GM12878 (cell line): ENCODE data around the gene TULP1. TPM values are rescaled to one million over a fixed set of nuclear protein-coding genes. Genes with fewer than 3 reads are reported as not detected.

Experiments
- ATAC-seq: fragments of 200-7000 bp; cut with Tn5 transposase; 3 replicates; pipeline ENCODE4 v1.9.1; 2020; ENCODE audit warnings: mild to moderate bottlenecking, moderate library complexity
- BruUV-seq: library from RNA; stranded (reverse); fragments of 400-500 nt; replicated peaks from 2 replicates; lab custom pipeline; 2021; lab: Mats Ljungman, UMichigan
- CTCF ChIA-PET: fragments of 300-600 bp; sonication (Branson Sonifier 250); formaldehyde crosslinking; extraction: SDS; loops from one replicate; lab custom pipeline; 2021; ENCODE audit warnings: inconsistent platforms; lab: Yijun Ruan, JAX
- POLR2A ChIA-PET: fragments of 350-600 bp; formaldehyde crosslinking; extraction: SDS; loops from one replicate; lab custom pipeline; 2021; ENCODE audit warnings: inconsistent platforms; lab: Charles Lee
- RAD21 ChIA-PET: fragments of 300-600 bp; sonication (Branson Sonifier 250); formaldehyde crosslinking; loops from one replicate; lab custom pipeline; 2023; ENCODE audit warnings: antibody characterized with exemption; ENCODE audit not compliant: unreplicated experiment; lab: Charles Lee
- SMC1A ChIA-PET: fragments of 300-600 bp; sonication (Branson Sonifier 250); formaldehyde crosslinking; loops from one replicate; lab custom pipeline; 2023; ENCODE audit not compliant: unreplicated experiment, uncharacterized antibody; lab: Charles Lee
- DNase-seq: peaks from one replicate; pipeline ENCODE4 v3.0.0-alpha.2; 2011; ENCODE audit warnings: low read depth, low spot score
- FAIRE-seq: peaks from 3 replicates; lab custom pipeline; 2011; peaks lifted over from hg19 to GRCh38; lab: Jason Lieb, UNC
- H2AFZ ChIP-seq: 2 replicates; pipeline ENCODE4 v1.6.0; 2011; ENCODE audit warnings: low read depth, low read length, control low read depth; ENCODE audit not compliant: control insufficient read depth
- H3K27ac ChIP-seq: 2 replicates; pipeline ENCODE4 v1.5.1; 2011; ENCODE audit warnings: control low read depth; ENCODE audit not compliant: control insufficient read depth, insufficient read depth
- H3K27me3 ChIP-seq, 2 experiments: replicated peaks in 1 of 2; 2 replicates each; pipeline versions ENCODE4 v1.6.0 to v1.6.1; 2011; ENCODE audit warnings: low read length in 1 of 2; ENCODE audit not compliant: control insufficient read depth in 2 of 2, insufficient read depth in 2 of 2
- H3K36me3 ChIP-seq, 2 experiments: 2 replicates each; pipeline ENCODE4 v1.5.1; 2011; ENCODE audit warnings: low read length in 1 of 2; ENCODE audit not compliant: control insufficient read depth in 2 of 2, insufficient read depth in 2 of 2
- H3K4me1 ChIP-seq: 2 replicates; pipeline ENCODE4 v1.6.1; 2011; ENCODE audit warnings: mild to moderate bottlenecking, low read length, moderate library complexity, mixed read lengths; ENCODE audit not compliant: control insufficient read depth, insufficient read depth
- H3K4me2 ChIP-seq: 2 replicates; pipeline ENCODE4 v1.6.0; 2011; ENCODE audit warnings: control low read depth; ENCODE audit not compliant: control insufficient read depth, insufficient read depth
- H3K4me3 ChIP-seq: fragments of 200-600 bp; sonication (generic); 2 replicates; pipeline ENCODE4 v1.5.1; 2016
- H3K79me2 ChIP-seq: 2 replicates; pipeline ENCODE4 v1.6.0; 2011; ENCODE audit warnings: low read length; ENCODE audit not compliant: control insufficient read depth, insufficient read depth
- H3K9ac ChIP-seq: 2 replicates; pipeline ENCODE4 v1.8.0; 2011; ENCODE audit warnings: low read length, control low read depth, mixed read lengths; ENCODE audit not compliant: control insufficient read depth, insufficient read depth
- H3K9me3 ChIP-seq: replicated peaks from 3 replicates; pipeline ENCODE4 v1.5.1; 2011; ENCODE audit warnings: mild to moderate bottlenecking, low read length; ENCODE audit not compliant: control insufficient read depth, insufficient read depth
- H4K20me1 ChIP-seq: 2 replicates; pipeline ENCODE4 v1.6.0; 2011; ENCODE audit not compliant: control insufficient read depth, insufficient read depth
- ATF3 ChIP-seq: IDR thresholded peaks from 2 replicates; pipeline ENCODE4 v1.6.1; 2011; ENCODE audit warnings: low read depth, mild to moderate bottlenecking, low read length, moderate library complexity, borderline replicate concordance; ENCODE audit errors: extremely low read depth
- BACH1 ChIP-seq: fragments of 450-650 bp; IDR thresholded peaks from 2 replicates; pipeline ENCODE4 v1.6.1; 2017; ENCODE audit warnings: mild to moderate bottlenecking, borderline replicate concordance
- BRCA1 ChIP-seq: IDR thresholded peaks from 2 replicates; pipeline ENCODE4 v1.6.1; 2011; ENCODE audit warnings: low read depth, low read length, improper control_type of control experiment
- CHD4 ChIP-seq: fragments of 200-600 bp; sonication (generic); IDR thresholded peaks from 2 replicates; pipeline ENCODE4 v1.6.1; 2016; ENCODE audit warnings: mild to moderate bottlenecking
- CTCF ChIP-seq, 3 experiments: IDR thresholded peaks in 2 of 3; conservative IDR thresholded peaks in 1 of 3; 2 replicates each; pipeline ENCODE4 v1.5.1; 2011; ENCODE audit warnings: low read depth in 3 of 3, low read length in 3 of 3, mild to moderate bottlenecking in 3 of 3, control low read depth in 2 of 3, moderate library complexity in 2 of 3, inconsistent platforms in 1 of 3, mixed read lengths in 1 of 3; ENCODE audit not compliant: control insufficient read depth in 2 of 3, insufficient read depth in 1 of 3; ENCODE audit errors: extremely low read depth in 1 of 3
- E2F8 ChIP-seq: fragments of 450-650 bp; IDR thresholded peaks from 2 replicates; pipeline ENCODE4 v1.6.1; 2018; ENCODE audit warnings: mild to moderate bottlenecking, low read depth, moderate library complexity; ENCODE audit not compliant: partially characterized antibody
- LARP7 ChIP-seq: fragments of 450-650 bp; IDR thresholded peaks from 2 replicates; pipeline ENCODE4 v1.6.1; 2017; ENCODE audit warnings: mild to moderate bottlenecking
- POLR2AphosphoS2 ChIP-seq: IDR thresholded peaks from 2 replicates; pipeline ENCODE4 v1.6.1; 2011; ENCODE audit warnings: low read depth, mild to moderate bottlenecking, low read length, improper control_type of control experiment, moderate library complexity
- SUZ12 ChIP-seq: fragments of 200-600 bp; sonication (generic); IDR thresholded peaks from one replicate; pipeline ENCODE4 v1.6.1; 2018; ENCODE audit warnings: antibody characterized with exemption, mild to moderate bottlenecking; ENCODE audit not compliant: unreplicated experiment
- TCF3 ChIP-seq: IDR thresholded peaks from 2 replicates; pipeline ENCODE4 v1.6.1; 2012; ENCODE audit warnings: low read depth, mild to moderate bottlenecking, low read length, borderline replicate concordance; ENCODE audit not compliant: insufficient read depth
- WGBS: methylation state at CpG from one replicate; pipeline ENCODE4 v1.1.6; 2016; ENCODE audit warnings: low lambda C conversion rate; ENCODE audit not compliant: insufficient replicate concordance, insufficient coverage; ENCODE audit errors: missing lambda C conversion rate; 5-methylcytosine and 5-hydroxymethylcytosine counted together
- in situ Hi-C: fragments of 300-500 bp; cut with MboI; formaldehyde crosslinking; loops from 9 replicates; pipeline ENCODE4 v1.14.3; 2018; ENCODE audit warnings: mixed read lengths
- intact Hi-C: fragments of 100-400 bp; cut with micrococcal nuclease; formaldehyde crosslinking; loops from one replicate; pipeline ENCODE4 v1.14.2; 2022; ENCODE audit not compliant: unreplicated experiment
- polyA plus RNA-seq, 11 experiments: library from polyadenylated mRNA; depleted of rRNA in 4 of 11; unstranded in 6 of 11; stranded (reverse) in 5 of 11; fragments of >200 nt; fragmentation: Nextera tagmentation in 4 of 11; fragmentation: Illumina TruSeq in 1 of 11; extraction: Ambion mirVana in 4 of 11; extraction: Trizol in 1 of 11; gene quantifications; 1 replicate in 1 of 11; 2 replicates in 10 of 11; pipeline versions ENCODE4 v1.2.1 to v1.2.3, GENCODE V29; 2011 to 2016; ENCODE audit warnings: inconsistent platforms in 2 of 11, missing spikeins in 2 of 11, low read depth in 1 of 11
- total RNA-seq, 4 experiments: library from RNA; depleted of rRNA in 3 of 4; stranded (reverse); fragments of >200 nt in 3 of 4; fragmentation: Illumina TruSeq in 1 of 4; extraction: Trizol in 1 of 4; gene quantifications; 2 replicates each; pipeline versions ENCODE4 v1.2.1 to v1.2.3, GENCODE V29; 2013 to 2021

The TULP1 gene
- total and polyA plus RNA-seq, 10 of the 15 experiments (the other 5 are each of a cell fraction or from before 2014, with no cell fraction given): not detected

- CTCF ChIA-PET: interaction anchor here (1.2 kb wide), 1 partner anchor 14 kb away, joined by 4 read pairs; no protein-coding TSS in a partner anchor
- no peak for DNase-seq
- BruUV-seq: no TSS peak
- Histone ChIP-seq H3K27me3 (no peaks in the 10 kb centered on the region), H3K27ac (no peak overlapping the region), H3K9ac (no peak overlapping the region), H3K4me2 (no peak overlapping the region), H3K9me3 (no peaks in the 10 kb centered on the region), H3K79me2 (peaks cover 2% of the 10 kb centered on the region), H3K4me3 (no peak overlapping the region), H3K36me3 (peaks cover 0 to 5% of the 10 kb centered on the region in 2 experiments; a peak in 2 of 4 replicates), H3K4me1 (no peaks in the 10 kb centered on the region), H2AFZ (no peak overlapping the region), H4K20me1 (no peaks in the 10 kb centered on the region)
- no peak for ATAC-seq
- POLR2A ChIA-PET: interaction anchor here (0.5 to 1.2 kb wide), 7 partner anchors 119 to 869 kb away, joined by 3 to 4 read pairs (median 3); no protein-coding TSS in a partner anchor
- intact Hi-C loops: no loop called here
- RAD21 ChIA-PET: no interaction called here
- in situ Hi-C loops: no loop called here
- no peak for TF ChIP-seq BRCA1
- TF ChIP-seq E2F8: no peak
- no peak for TF ChIP-seq POLR2AphosphoS2
- no peak for TF ChIP-seq CHD4
- no peak for TF ChIP-seq LARP7
- TF ChIP-seq ATF3: no peak
- TF ChIP-seq TCF3: no peak
- TF ChIP-seq SUZ12: no peak
- TF ChIP-seq CTCF (IDR thresholded peaks at IDR 0.05 in 2 of 3, conservative IDR thresholded peaks at IDR 0.05 in 1 of 3; ENCODE audit: control insufficient read depth in 2 of 3, extremely low read depth in 1 of 3, insufficient read depth in 1 of 3, low read depth in 3 of 3, low read length in 3 of 3): no peak
- no peak for TF ChIP-seq BACH1
- SMC1A ChIA-PET: no interaction called here
- 92% methylated on average over 4 of the region's 4 CpGs for WGBS
- no peak for FAIRE-seq
These were observed 49.4 kb downstream of the TULP1 start for GRCh38 chr6:35463292-35463691.
